ENCODE measurements around the gene KLHL41.

Gene KLHL41

DNA sequence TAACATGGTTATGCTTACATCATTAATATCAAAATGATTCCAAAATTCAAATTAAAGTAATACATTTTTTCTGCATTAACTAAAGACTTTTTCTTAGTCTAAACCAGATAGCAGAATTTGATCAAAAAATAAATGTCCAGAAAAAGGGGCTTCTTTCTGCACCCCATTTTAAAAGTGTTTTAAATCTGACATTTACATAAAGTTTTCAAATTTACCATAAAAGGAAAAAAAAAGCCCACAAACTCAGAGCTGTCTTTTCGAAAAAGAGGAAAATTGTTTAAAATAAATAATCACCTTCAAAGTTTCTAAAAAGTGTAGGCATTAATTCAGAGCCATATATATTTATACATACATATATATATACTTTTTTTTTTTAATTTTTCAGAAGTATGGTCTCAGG is 62.7 kb downstream of the KLHL41 start:
- H3K36me3 ChIP-seq (ENCODE audit: control insufficient read depth in 2 of 2, insufficient read depth in 1 of 2, low read length in 2 of 2), result peaks cover 0 to 9% of the 10 kb centered on the region in 2 experiments; a peak in 1 of 3 replicates
- H3K9me3 ChIP-seq (ENCODE audit: control insufficient read depth, insufficient read depth, low read depth, low read length), result no peaks in the 10 kb centered on the region
- H3K4me3 ChIP-seq (ENCODE audit: low read depth, low read length), result peak overlapping the region; percentile 74
- POLR2A ChIA-PET, result interaction anchor here (0.5 to 2.0 kb wide), 2 partner anchors 12 to 254 kb away, joined by 3 to 23 read pairs; partner anchors contain the start of gene PPIG
- CTCF ChIA-PET, result interaction anchor here (0.5 to 1.5 kb wide), 6 partner anchors 9 to 229 kb away, joined by 3 to 6 read pairs (median 4); no protein-coding TSS in a partner anchor
- no peaks in the 10 kb centered on the region for H3K4me1 ChIP-seq (ENCODE audit: control insufficient read depth, insufficient read depth, low read length)
- TF ChIP-seq ZNF561 (tag by site-specific recombination; IDR thresholded peaks at IDR 0.05; ENCODE audit: borderline replicate concordance), result no peak
- TF ChIP-seq HOXA7 (CRISPR knock-in tag; IDR thresholded peaks at IDR 0.05; ENCODE audit: borderline replicate concordance), result no peak
- TF ChIP-seq ZNF426 (tag by site-specific recombination; IDR thresholded peaks at IDR 0.05), result 0 out of 2 replicates have a peak, but pooled peaks have one; percentile 3
- no peak for TF ChIP-seq ZNF704 (tag by site-specific recombination; IDR thresholded peaks at IDR 0.05)
- TF ChIP-seq HOXC10 (CRISPR knock-in tag; IDR thresholded peaks at IDR 0.05), result no peak
- no peak overlapping the region for H3K27ac ChIP-seq (ENCODE audit: extremely low read depth, low read depth, low read length)

DNA sequence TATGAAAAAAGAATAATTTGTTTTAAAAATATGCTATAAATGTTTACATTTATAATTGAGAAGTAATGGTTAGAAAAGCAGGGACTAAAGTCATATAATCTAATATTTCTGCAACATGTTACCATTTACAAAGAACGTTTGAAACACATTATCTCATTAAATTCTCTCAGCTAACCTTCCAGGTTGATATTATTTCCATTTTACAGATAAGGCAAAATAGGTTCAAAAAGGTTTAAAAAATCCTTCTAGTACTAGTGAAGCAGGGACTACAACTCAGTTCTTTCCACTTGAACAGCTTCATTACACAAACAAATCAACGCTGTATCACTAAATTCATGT is 63.3 kb downstream of the KLHL41 start:
- ChIA-PET CTCF (interaction anchor here (1.0 to 1.5 kb wide), 3 partner anchors 10 to 120 kb away, joined by 4 to 6 read pairs (median 6); no protein-coding TSS in a partner anchor), POLR2A (interaction anchor here (0.8 to 2.0 kb wide), 2 partner anchors 12 to 67 kb away, joined by 4 to 23 read pairs; partner anchors contain the start of gene PPIG)
- peak; percentile 14; the same call in 1 of the 2 replicates for TF ChIP-seq PRDM6 (tag by site-specific recombination; IDR thresholded peaks at IDR 0.05)
- TF ChIP-seq ZNF600 (tag by site-specific recombination; IDR thresholded peaks at IDR 0.05), result no peak
- TF ChIP-seq ZNF664 (tag by site-specific recombination; IDR thresholded peaks at IDR 0.05), result peak; percentile 95
- Histone ChIP-seq H3K4me1 (ENCODE audit: control insufficient read depth, insufficient read depth, low read length) (no peaks in the 10 kb centered on the region), H3K4me3 (ENCODE audit: low read depth, low read length) (peak overlapping the region; percentile 74), H3K36me3 (ENCODE audit: control insufficient read depth in 2 of 2, insufficient read depth in 1 of 2, low read length in 2 of 2) (peaks cover 0 to 5% of the 10 kb centered on the region in 2 experiments; a peak in 1 of 3 replicates), H3K9me3 (ENCODE audit: control insufficient read depth, insufficient read depth, low read depth, low read length) (no peaks in the 10 kb centered on the region), H3K27ac (ENCODE audit: extremely low read depth, low read depth, low read length) (peak overlapping the region; percentile 24)

DNA sequence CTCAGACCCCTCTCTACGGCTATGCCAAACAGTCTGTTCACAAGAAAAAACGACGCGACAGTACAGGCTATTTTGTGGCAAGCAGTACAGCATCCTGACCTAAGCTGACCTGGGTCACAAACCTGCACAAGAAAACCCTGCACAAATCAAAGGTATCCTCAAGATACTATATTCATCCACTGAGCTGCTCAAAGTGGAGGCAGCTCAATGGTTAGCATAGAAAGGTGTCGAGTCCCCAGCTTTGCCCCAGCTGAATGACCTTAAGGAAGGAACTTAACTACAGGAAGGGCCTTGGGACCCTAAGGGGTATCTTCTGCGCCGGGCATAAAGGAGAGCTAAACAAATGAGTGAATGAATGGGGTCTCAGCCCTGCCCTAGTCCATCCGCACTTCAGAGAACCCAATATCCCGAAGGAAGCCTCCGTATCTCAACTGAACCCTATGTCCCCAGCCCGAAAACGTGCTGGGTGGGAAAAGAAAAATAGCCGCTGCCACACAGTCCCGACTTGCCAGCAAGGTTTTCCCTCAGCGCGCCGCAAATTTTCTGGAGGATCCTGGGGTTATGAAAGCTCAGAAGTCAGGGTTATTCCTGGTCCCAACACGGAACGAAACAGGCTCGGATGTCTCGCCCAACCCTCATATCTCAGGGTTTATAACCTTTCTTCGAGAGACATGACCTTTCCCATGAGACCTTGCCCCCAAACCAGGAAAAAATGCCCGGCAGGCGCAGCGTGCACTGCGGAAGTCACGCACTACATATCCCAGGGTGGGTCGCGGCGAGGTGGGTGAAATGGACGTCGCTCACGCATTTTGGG is 63.9 kb downstream of the KLHL41 start, which contains the start of gene FASTKD1:
TSS of gene FASTKD1 (minus strand) at position 706 of the 814 bp plus-strand sequence. CDS start 1,836 bp downstream, outside the sequence.
- Histone ChIP-seq H3K4me1 (ENCODE audit: control insufficient read depth, insufficient read depth, low read length) (no peaks in the 10 kb centered on the region), H3K27ac (ENCODE audit: extremely low read depth, low read depth, low read length) (peak within 1 kb of the TSS; percentile 24), H3K4me3 (ENCODE audit: low read depth, low read length) (peak within 1 kb of the TSS; percentile 74), H3K9me3 (ENCODE audit: control insufficient read depth, insufficient read depth, low read depth, low read length) (no peaks in the 10 kb centered on the region), H3K36me3 (ENCODE audit: control insufficient read depth in 2 of 2, insufficient read depth in 1 of 2, low read length in 2 of 2) (peaks cover 0 to 2% of the 10 kb centered on the region in 2 experiments; a peak in 1 of 3 replicates)
- ChIA-PET CTCF (interaction anchor here (0.6 to 1.5 kb wide), 4 partner anchors 11 to 121 kb away, joined by 3 to 6 read pairs (median 5); partner anchors contain the start of gene BBS5), POLR2A (interaction anchor here (0.8 to 2.0 kb wide), 2 partner anchors 11 to 67 kb away, joined by 4 to 23 read pairs; partner anchors contain the start of gene PPIG)
- TF ChIP-seq ZXDB (tag by site-specific recombination; IDR thresholded peaks at IDR 0.05) (peak; percentile 36; the same call in 1 of the 2 replicates), ZNF707 (tag by site-specific recombination; IDR thresholded peaks at IDR 0.05) (no peak), SP2 (tag by site-specific recombination; IDR thresholded peaks at IDR 0.05) (0 out of 2 replicates have a peak, but pooled peaks have one; percentile 36), EGR2 (tag by site-specific recombination; IDR thresholded peaks at IDR 0.05; ENCODE audit: low read depth) (peak; percentile 64; the same call in 1 of the 2 replicates), HOXA7 (CRISPR knock-in tag; IDR thresholded peaks at IDR 0.05; ENCODE audit: borderline replicate concordance) (no peak), ZNF514 (tag by site-specific recombination; IDR thresholded peaks at IDR 0.05) (no peak), ZBTB48 (tag by site-specific recombination; IDR thresholded peaks at IDR 0.05) (0 out of 2 replicates have a peak, but pooled peaks have one; percentile 49), ELK4 (IDR thresholded peaks at IDR 0.05; ENCODE audit: borderline replicate concordance, low read depth, low read length) (no peak), ZBTB17 (tag by site-specific recombination; IDR thresholded peaks at IDR 0.05) (0 out of 2 replicates have a peak, but pooled peaks have one; percentile 31)
- TF ChIP-seq, protein P1, sequence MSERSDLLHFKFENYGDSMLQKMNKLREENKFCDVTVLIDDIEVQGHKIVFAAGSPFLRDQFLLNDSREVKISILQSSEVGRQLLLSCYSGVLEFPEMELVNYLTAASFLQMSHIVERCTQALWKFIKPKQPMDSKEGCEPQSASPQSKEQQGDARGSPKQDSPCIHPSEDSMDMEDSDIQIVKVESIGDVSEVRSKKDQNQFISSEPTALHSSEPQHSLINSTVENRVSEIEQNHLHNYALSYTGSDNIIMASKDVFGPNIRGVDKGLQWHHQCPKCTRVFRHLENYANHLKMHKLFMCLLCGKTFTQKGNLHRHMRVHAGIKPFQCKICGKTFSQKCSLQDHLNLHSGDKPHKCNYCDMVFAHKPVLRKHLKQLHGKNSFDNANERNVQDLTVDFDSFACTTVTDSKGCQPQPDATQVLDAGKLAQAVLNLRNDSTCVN (tag by site-specific recombination; optimal IDR thresholded peaks at IDR 0.05), result peak; percentile 53
- TF ChIP-seq, protein P2, sequence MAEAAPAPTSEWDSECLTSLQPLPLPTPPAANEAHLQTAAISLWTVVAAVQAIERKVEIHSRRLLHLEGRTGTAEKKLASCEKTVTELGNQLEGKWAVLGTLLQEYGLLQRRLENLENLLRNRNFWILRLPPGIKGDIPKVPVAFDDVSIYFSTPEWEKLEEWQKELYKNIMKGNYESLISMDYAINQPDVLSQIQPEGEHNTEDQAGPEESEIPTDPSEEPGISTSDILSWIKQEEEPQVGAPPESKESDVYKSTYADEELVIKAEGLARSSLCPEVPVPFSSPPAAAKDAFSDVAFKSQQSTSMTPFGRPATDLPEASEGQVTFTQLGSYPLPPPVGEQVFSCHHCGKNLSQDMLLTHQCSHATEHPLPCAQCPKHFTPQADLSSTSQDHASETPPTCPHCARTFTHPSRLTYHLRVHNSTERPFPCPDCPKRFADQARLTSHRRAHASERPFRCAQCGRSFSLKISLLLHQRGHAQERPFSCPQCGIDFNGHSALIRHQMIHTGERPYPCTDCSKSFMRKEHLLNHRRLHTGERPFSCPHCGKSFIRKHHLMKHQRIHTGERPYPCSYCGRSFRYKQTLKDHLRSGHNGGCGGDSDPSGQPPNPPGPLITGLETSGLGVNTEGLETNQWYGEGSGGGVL (tag by site-specific recombination; IDR thresholded peaks at IDR 0.05), result no peak
- TF ChIP-seq, protein P3, sequence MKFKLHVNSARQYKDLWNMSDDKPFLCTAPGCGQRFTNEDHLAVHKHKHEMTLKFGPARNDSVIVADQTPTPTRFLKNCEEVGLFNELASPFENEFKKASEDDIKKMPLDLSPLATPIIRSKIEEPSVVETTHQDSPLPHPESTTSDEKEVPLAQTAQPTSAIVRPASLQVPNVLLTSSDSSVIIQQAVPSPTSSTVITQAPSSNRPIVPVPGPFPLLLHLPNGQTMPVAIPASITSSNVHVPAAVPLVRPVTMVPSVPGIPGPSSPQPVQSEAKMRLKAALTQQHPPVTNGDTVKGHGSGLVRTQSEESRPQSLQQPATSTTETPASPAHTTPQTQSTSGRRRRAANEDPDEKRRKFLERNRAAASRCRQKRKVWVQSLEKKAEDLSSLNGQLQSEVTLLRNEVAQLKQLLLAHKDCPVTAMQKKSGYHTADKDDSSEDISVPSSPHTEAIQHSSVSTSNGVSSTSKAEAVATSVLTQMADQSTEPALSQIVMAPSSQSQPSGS (tag by site-specific recombination; IDR thresholded peaks at IDR 0.05; ENCODE audit: low read depth), result no peak
